T follicular helper cell (primary cell): ENCODE results near the gene CLEC16A.
"Not testable (repeated sequence)": the region's sequence is repeated elsewhere in the genome, so short reads cannot be mapped to it uniquely, and the experiment has no call there.

Experiments
- DNase-seq: peaks from one replicate; pipeline ENCODE4 v3.0.0-alpha.2; 2020; ENCODE audit warnings: low read depth

Gene CLEC16A

GRCh38 chr16:10923650-10924214, 20.6 kb upstream of the CLEC16A start:
- no peak for DNase-seq

GRCh38 chr16:10925285-10925684, 19.1 kb upstream of the CLEC16A start:
- not testable (repeated sequence) for DNase-seq

GRCh38 chr16:10926094-10926493, 18.3 kb upstream of the CLEC16A start:
- no peak for DNase-seq

- DNase-seq = no peak
Measured at GRCh38 chr16:10926867-10927266, 17.5 kb upstream of the CLEC16A start.

GRCh38 chr16:10927497-10928112, 16.8 kb upstream of the CLEC16A start:
- DNase-seq = no peak

GRCh38 chr16:10929097-10929496, 15.3 kb upstream of the CLEC16A start:
- DNase-seq = not testable (repeated sequence)

GRCh38 chr16:10929853-10930754, 14.3 kb upstream of the CLEC16A start:
- DNase-seq = no peak

GRCh38 chr16:10930755-10931093, 13.6 kb upstream of the CLEC16A start:
- no peak for DNase-seq

- DNase-seq = no peak
Measured at GRCh38 chr16:10931134-10931533, 13.2 kb upstream of the CLEC16A start.

GRCh38 chr16:10931977-10932632, 12.3 kb upstream of the CLEC16A start:
- DNase-seq = no peak

GRCh38 chr16:10932959-10933710, 11.2 kb upstream of the CLEC16A start:
- no peak for DNase-seq

- no peak for DNase-seq
Measured at GRCh38 chr16:10933865-10934264, 10.5 kb upstream of the CLEC16A start.

- DNase-seq = no peak
Measured at GRCh38 chr16:10934325-10935107, 9.8 kb upstream of the CLEC16A start.

- DNase-seq = no peak
Measured at GRCh38 chr16:10935226-10935915, 9.0 kb upstream of the CLEC16A start.

- DNase-seq = no peak
Measured at GRCh38 chr16:10936272-10936984, 7.9 kb upstream of the CLEC16A start.

GRCh38 chr16:10937068-10937859, 7.1 kb upstream of the CLEC16A start:
- DNase-seq = no peak

GRCh38 chr16:10938321-10938720, 6.0 kb upstream of the CLEC16A start:
- no peak for DNase-seq

- no peak for DNase-seq
Measured at GRCh38 chr16:10938796-10939648, 5.3 kb upstream of the CLEC16A start.
